GM19035 (cell line): ENCODE results near the gene DRD4.
"Not testable (repeated sequence)": the region's sequence is repeated elsewhere in the genome, so short reads cannot be mapped to it uniquely, and the experiment has no call there.

Source experiments
- ATAC-seq: cut with Tn5 transposase; IDR thresholded peaks from one replicate; pipeline ENCODE4 v1.9.1; 2021; ENCODE audit not compliant: unreplicated experiment

DRD4 gene

GRCh38 chr11:641806-642370 is 4.8 kb downstream of the DRD4 start:
- no peak for ATAC-seq

- no peak for ATAC-seq
Observed at GRCh38 chr11:643366-643765, 6.3 kb downstream of the DRD4 start.

- ATAC-seq, result no peak
Observed at GRCh38 chr11:643849-644738, 7.0 kb downstream of the DRD4 start.

- no peak for ATAC-seq
Observed at GRCh38 chr11:645536-645935, 8.5 kb downstream of the DRD4 start.

- ATAC-seq, result no peak
Observed at GRCh38 chr11:646214-646613, 9.1 kb downstream of the DRD4 start.

- ATAC-seq, result not testable (repeated sequence)
Observed at GRCh38 chr11:647672-648158, 10.6 kb downstream of the DRD4 start.

GRCh38 chr11:650482-650881 is 13.4 kb downstream of the DRD4 start:
- no peak for ATAC-seq

GRCh38 chr11:653136-653535 is 16.1 kb downstream of the DRD4 start:
- ATAC-seq, result not testable (repeated sequence)

GRCh38 chr11:653837-654236 is 16.8 kb downstream of the DRD4 start:
- ATAC-seq, result no peak

- ATAC-seq, result not testable (repeated sequence)
Observed at GRCh38 chr11:654444-654843, 17.4 kb downstream of the DRD4 start.

- no peak for ATAC-seq
Observed at GRCh38 chr11:655036-655726, 18.1 kb downstream of the DRD4 start.

GRCh38 chr11:656426-656825 is 19.4 kb downstream of the DRD4 start:
- no peak for ATAC-seq

GRCh38 chr11:656866-657265 is 19.8 kb downstream of the DRD4 start:
- ATAC-seq, result no peak

GRCh38 chr11:657691-658126 is 20.6 kb downstream of the DRD4 start:
- ATAC-seq, result no peak

- ATAC-seq, result no peak
Observed at GRCh38 chr11:659532-660085, 22.5 kb downstream of the DRD4 start.

- ATAC-seq, result no peak
Observed at GRCh38 chr11:660281-660680, 23.2 kb downstream of the DRD4 start.

GRCh38 chr11:660681-661444 is 23.8 kb downstream of the DRD4 start:
- no peak for ATAC-seq

GRCh38 chr11:662689-663274 is 25.7 kb downstream of the DRD4 start:
- ATAC-seq, result no peak

- no peak for ATAC-seq
Observed at GRCh38 chr11:665062-665703, 28.1 kb downstream of the DRD4 start.
